Lung (tissue), 12 donors: Measurements from ENCODE around the gene BIN2. TPM values are rescaled to one million over a fixed set of nuclear protein-coding genes. Genes with fewer than 3 reads are reported as not detected.

Source experiments
- ATAC-seq: fragments of 200-7000 bp; cut with Tn5 transposase; one replicate; pipeline ENCODE4 v1.9.1; 2020; ENCODE audit warnings: moderate number of reproducible peaks; ENCODE audit not compliant: insufficient read depth, low FRiP score
- DNase-seq, 3 donors: peaks; one replicate each; pipeline ENCODE4 v3.0.0-alpha.2; 2013 to 2017
- H3K27ac ChIP-seq, 2 donors: one replicate each; pipeline ENCODE4 v1.5.1; 2013; ENCODE audit warnings: mild to moderate bottlenecking in 2 of 2, moderate library complexity in 2 of 2, control low read depth in 1 of 2, inconsistent platforms in 1 of 2, low read depth in 1 of 2, low read length in 1 of 2
- H3K27me3 ChIP-seq, 3 donors: one replicate each; pipeline ENCODE4 v1.5.1; 2013; ENCODE audit warnings: low read length in 2 of 3; ENCODE audit not compliant: control insufficient read depth in 3 of 3, insufficient read depth in 3 of 3
- H3K36me3 ChIP-seq, 4 donors: one replicate each; pipeline ENCODE4 v1.5.1; 2013; ENCODE audit warnings: low read length in 4 of 4, mild to moderate bottlenecking in 1 of 4, moderate library complexity in 1 of 4; ENCODE audit not compliant: control insufficient read depth in 4 of 4, insufficient read depth in 4 of 4
- H3K4me1 ChIP-seq, 5 donors: one replicate each; pipeline ENCODE4 v1.5.1; 2013; ENCODE audit warnings: low read length in 5 of 5, mild to moderate bottlenecking in 2 of 5, moderate library complexity in 1 of 5; ENCODE audit not compliant: control insufficient read depth in 5 of 5, insufficient read depth in 5 of 5
- H3K4me3 ChIP-seq: one replicate; pipeline ENCODE4 v1.5.1; 2013; ENCODE audit warnings: mild to moderate bottlenecking, control low read depth, moderate library complexity
- H3K9ac ChIP-seq, 2 donors: one replicate each; pipeline ENCODE4 v1.5.1; 2013; ENCODE audit warnings: low read length in 2 of 2, control low read depth in 1 of 2; ENCODE audit not compliant: insufficient read depth in 1 of 2
- H3K9me3 ChIP-seq, 4 donors: one replicate each; pipeline ENCODE4 v1.5.1; 2013; ENCODE audit warnings: low read length in 3 of 4, mild to moderate bottlenecking in 1 of 4, moderate library complexity in 1 of 4; ENCODE audit not compliant: control insufficient read depth in 4 of 4, insufficient read depth in 3 of 4
- WGBS, 2 donors: extraction: QIAGEN DNeasy Blood & Tissue Kit; methylation state at CpG; one replicate each; pipeline ENCODE4 v1.1.7; 2013; 5-methylcytosine and 5-hydroxymethylcytosine counted together
- polyA plus RNA-seq, 2 donors: library from polyadenylated mRNA; stranded (reverse); fragments of 200-250 nt; gene quantifications; one replicate each; pipeline ENCODE4 v1.2.1, GENCODE V29; 2013
- total RNA-seq, 2 donors: library from RNA; depleted of rRNA in 1 of 2; stranded (reverse); fragments of >200 nt in 1 of 2; gene quantifications; one replicate each; pipeline ENCODE4 v1.2.1, GENCODE V29; 2014 to 2021
- TF ChIP-seq, protein P1 (sequence below): IDR thresholded peaks from 2 replicates; pipeline ENCODE4 v1.5.1; 2012; ENCODE audit warnings: mild to moderate bottlenecking; ENCODE audit errors: control extremely low read depth, extremely low read depth
- donor health status: control.
- donor health status: control.
- donor health status: Bipolar disorder and iron deficiency.
- donor health status: healthy.
- donor health status: DM: yes; HTN: yes; CAD: no.

BIN2 gene
- total and polyA plus RNA-seq, 4 donors, result 12.0 to 54.5 (median 18.1) TPM

DNA sequence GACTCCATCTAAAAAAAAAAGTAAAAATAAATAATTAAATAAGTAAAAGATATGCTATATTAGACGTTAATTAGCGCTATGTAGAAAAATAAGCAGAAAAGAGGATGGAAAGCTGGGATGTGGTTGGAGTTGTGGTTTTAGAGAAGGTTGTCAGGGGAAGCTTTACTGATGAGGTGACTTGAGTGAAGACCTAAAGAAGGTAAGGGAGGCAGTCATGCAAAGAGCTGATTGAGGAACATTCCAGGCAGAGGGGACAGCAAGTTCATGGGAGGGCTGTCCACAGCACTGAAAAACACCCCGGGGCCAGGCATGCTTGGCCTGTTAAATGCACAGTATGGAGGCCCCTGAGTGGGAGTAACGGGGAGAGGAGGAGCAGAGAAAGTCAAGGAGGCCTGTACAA, 69.4 kb downstream of the BIN2 start:
- Histone ChIP-seq H3K27me3 (no peaks in the 10 kb centered on the region), H3K4me3 (no peak overlapping the region), H3K9me3 (no peaks in the 10 kb centered on the region), H3K36me3 (peaks cover 0 to 4% (median 0%) of the 10 kb centered on the region in 4 donors), H3K9ac (no peak overlapping the region), H3K27ac (no peak overlapping the region), H3K4me1 (no peaks in the 10 kb centered on the region)
- 75 to 81% methylated on average over 4 of the region's 4 CpGs for WGBS, 2 donors
- DNase-seq, result no peak
- TF ChIP-seq, protein P1, sequence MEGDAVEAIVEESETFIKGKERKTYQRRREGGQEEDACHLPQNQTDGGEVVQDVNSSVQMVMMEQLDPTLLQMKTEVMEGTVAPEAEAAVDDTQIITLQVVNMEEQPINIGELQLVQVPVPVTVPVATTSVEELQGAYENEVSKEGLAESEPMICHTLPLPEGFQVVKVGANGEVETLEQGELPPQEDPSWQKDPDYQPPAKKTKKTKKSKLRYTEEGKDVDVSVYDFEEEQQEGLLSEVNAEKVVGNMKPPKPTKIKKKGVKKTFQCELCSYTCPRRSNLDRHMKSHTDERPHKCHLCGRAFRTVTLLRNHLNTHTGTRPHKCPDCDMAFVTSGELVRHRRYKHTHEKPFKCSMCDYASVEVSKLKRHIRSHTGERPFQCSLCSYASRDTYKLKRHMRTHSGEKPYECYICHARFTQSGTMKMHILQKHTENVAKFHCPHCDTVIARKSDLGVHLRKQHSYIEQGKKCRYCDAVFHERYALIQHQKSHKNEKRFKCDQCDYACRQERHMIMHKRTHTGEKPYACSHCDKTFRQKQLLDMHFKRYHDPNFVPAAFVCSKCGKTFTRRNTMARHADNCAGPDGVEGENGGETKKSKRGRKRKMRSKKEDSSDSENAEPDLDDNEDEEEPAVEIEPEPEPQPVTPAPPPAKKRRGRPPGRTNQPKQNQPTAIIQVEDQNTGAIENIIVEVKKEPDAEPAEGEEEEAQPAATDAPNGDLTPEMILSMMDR, result no peak
- ATAC-seq, result no peak

DNA sequence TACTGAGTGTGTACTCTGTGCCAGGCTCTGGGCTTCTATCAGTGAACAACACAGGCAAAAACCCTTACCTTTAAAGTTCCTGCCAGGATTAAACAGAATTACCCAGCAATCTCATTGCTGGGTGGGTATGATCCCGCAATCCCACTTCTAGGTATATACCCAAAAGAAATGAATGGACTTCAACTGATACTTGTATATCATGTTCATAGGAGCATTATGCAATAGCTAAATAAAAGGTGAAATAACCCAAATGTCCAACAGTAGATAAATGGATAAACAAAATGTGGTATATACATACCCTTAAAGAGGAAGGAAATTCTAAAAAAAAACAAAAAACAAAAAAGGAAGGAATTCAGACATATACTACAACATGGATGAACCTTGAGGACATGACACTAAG, 70.7 kb downstream of the BIN2 start:
- Histone ChIP-seq H3K36me3 (peaks cover 0 to 4% (median 0%) of the 10 kb centered on the region in 4 donors), H3K4me1 (no peaks in the 10 kb centered on the region), H3K4me3 (no peak overlapping the region), H3K27ac (no peak overlapping the region), H3K9ac (no peak overlapping the region), H3K9me3 (no peaks in the 10 kb centered on the region), H3K27me3 (no peaks in the 10 kb centered on the region)
- TF ChIP-seq, protein P1, result no peak
- DNase-seq (no peak), ATAC-seq (no peak)
- 95 to 97% methylated on average over 1 of the region's 1 CpG for WGBS, 2 donors

DNA sequence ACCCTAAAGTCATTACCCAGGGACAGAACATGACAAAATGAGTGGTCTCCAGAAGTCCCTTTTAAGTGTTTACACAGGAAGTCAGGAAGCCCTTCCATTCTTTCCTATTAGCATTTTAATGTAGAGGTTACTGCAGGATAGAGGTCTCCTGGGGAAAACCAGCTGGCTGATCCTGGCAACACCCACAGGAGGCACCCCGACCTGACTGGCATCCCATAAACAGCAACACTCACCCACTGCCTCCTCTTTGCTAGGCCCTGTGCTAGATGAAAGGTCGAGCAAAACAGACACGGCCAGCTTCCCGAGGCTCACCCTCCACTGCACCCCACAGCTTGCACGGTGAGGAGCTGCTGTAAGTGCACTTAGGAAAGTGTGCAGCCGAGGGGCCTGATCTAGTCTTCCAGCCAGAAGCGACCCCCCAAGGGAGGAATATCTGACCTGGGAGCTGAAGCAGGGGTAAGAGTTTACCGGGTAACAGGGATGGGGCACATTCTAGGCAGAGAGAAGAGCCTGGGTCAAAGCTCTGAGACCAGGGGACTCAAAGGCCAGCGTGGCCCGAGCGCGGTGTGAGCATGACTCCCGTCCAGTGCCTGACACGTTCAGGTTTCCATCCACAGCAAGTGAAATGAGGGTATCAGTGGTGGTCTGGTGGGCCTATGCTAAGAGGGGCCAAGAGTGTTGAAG, 76.3 kb downstream of the BIN2 start:
- Histone ChIP-seq H3K9me3 (no peaks in the 10 kb centered on the region), H3K4me1 (peaks cover 0 to 10% (median 5%) of the 10 kb centered on the region in 5 donors), H3K9ac (no peak overlapping the region), H3K27me3 (no peaks in the 10 kb centered on the region), H3K36me3 (peaks cover 5 to 11% (median 7%) of the 10 kb centered on the region in 4 donors), H3K4me3 (no peak overlapping the region), H3K27ac (peak overlapping the region in 1 of 2 donors; percentile 26)
- ATAC-seq, result peak; percentile 20
- TF ChIP-seq, protein P1, result no peak
- 68 to 75% methylated on average over 14 of the region's 14 CpGs for WGBS, 2 donors
- no peak for DNase-seq
